HT1080 (cell line): ENCODE data around the gene FAM227B. TPM values are rescaled to one million over a fixed set of nuclear protein-coding genes. Genes with fewer than 3 reads are reported as not detected.
"Not testable (repeated sequence)": the region's sequence is repeated elsewhere in the genome, so short reads cannot be mapped to it uniquely, and the experiment has no call there.

Source experiments
- DNase-seq: peaks from one replicate; pipeline ENCODE4 v3.0.0-alpha.2; 2015; ENCODE audit warnings: low read depth
- total RNA-seq: library from RNA; depleted of rRNA; stranded (reverse); fragments of >200 nt; shearing (Covaris generic); gene quantifications from 2 replicates; pipeline ENCODE4 v1.2.3, GENCODE V29; 2014

Gene FAM227B
- total RNA-seq, 1 experiment from 2014 or later = 7.2 TPM

GRCh38 chr15:49441816-49442215 is 178.8 kb downstream of the FAM227B start:
- no peak for DNase-seq

DNA sequence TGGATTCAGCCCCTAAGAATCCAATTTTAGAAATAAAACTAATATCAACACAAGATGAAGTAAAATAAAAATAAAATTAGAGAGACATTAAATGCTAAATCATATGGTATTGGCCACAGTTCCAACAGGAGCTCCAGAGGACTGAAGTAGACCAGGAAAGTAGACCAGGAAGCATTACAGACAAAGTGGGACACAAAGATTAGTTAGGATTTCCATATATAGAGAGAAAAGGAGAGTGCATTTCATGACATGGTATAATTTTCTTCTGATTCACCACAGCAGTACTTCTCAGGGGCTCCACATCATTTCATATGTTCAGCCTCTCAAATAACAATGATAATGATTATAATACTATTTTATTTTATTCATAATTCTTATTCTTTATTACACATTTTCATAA is 179.3 kb downstream of the FAM227B start:
- no peak for DNase-seq

DNA sequence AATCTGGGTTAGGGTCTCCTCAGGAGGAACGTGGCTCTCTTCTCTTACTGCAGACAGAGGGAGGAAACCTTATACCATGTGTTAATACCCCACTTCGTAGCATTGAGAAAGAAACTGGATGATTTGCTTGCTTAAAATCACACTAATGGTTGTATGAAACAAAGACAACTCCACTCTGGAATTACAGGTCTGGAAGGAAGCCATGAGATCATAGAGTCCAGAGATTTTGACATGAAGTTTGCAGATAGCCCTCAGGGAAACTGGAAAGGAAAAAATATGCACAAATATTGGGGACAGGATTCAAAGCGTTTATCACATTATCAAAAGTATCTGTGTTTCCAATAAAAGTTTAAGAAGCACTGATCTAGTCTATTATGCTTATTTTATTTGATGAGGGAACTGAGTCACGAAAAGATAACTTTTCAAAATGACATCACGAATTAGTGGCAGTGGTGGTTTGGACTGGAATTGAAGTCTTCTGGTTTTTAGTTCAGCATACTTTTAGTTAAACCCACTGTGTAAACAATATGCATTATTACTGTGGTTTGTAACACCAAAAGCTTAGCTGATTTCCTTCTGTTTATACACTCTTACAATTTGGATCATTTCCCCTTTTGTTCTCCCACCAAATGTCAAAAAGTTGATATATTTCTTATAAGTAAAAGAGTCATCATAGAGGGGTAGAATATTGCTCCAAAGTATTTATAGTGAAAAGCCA is 180.8 kb downstream of the FAM227B start:
- no peak for DNase-seq

GRCh38 chr15:49438962-49439631 is 181.5 kb downstream of the FAM227B start:
- DNase-seq = no peak

GRCh38 chr15:49436751-49437150 is 183.9 kb downstream of the FAM227B start:
- DNase-seq = no peak

- DNase-seq = no peak
Observed at GRCh38 chr15:49435174-49435573, 185.4 kb downstream of the FAM227B start.

- no peak for DNase-seq
Observed at GRCh38 chr15:49430046-49430445, 190.6 kb downstream of the FAM227B start.

DNA sequence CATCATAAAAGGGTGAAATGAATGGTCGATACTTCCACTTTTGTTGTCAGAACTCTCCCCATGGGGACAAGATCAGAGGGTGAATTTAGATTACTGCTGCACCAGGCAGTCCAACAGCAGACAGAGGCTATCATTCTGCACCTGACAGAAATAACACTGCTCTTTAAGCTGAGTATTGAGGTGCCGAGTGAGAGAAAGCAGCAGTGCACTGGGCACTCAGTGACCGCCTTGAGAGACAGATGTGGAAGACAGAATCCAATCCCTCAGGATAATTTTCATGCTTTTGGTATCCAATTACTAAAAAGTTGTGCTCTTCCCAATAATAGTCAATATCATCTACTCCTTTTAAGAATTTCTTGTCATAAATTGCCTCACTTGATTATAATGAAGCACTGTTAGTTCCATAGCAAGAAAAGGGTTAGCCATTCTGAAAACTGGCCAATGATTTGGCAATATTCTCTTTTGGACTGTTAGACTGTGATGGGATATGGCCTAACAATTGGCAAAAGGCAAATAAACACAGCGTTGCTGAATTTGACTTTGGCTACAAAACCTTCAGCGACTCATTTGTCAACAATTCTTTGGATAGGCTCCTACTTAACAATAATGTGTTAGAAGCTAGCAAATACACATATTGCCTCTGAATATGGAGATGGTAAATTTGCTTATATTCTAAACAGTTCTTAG is 192.1 kb downstream of the FAM227B start:
- DNase-seq = no peak

DNA sequence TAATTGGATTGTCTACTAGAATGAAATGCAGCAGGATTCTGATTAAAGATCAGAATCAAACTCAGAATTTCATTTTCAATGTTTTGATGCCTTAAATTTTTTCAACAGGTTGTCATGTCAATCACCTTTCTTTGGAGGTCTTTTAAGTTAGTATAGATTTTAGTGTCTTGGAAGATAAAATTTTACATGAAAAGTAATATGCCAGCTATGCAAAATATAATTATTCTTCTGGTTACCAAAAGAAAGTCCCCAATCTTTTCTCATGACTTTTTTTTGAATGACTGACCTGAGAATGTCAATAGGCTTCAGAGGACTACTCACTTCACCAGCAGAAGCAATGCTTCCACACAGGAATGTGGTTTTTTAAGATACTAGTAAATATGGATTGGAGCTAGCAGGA is 193.2 kb downstream of the FAM227B start:
- no peak for DNase-seq

DNA sequence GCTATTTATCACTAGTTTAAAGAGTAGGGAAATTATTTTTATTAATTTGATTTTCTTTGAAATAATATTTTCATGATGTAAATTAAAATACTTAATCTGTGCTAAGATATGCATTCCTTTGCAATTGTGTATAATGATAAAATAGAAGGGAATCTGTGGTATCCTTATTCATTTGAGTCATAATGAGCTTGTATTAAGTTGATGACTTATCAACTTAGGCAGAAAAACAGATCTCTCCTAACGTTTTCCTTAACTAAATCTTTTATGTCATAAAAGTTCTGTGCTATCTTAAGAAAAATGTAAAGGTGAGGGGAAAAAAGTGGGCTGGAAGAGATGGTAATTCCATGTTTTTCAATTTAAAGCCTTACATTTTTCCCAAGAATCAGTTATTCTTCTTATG is 195.7 kb downstream of the FAM227B start:
- DNase-seq = no peak

DNA sequence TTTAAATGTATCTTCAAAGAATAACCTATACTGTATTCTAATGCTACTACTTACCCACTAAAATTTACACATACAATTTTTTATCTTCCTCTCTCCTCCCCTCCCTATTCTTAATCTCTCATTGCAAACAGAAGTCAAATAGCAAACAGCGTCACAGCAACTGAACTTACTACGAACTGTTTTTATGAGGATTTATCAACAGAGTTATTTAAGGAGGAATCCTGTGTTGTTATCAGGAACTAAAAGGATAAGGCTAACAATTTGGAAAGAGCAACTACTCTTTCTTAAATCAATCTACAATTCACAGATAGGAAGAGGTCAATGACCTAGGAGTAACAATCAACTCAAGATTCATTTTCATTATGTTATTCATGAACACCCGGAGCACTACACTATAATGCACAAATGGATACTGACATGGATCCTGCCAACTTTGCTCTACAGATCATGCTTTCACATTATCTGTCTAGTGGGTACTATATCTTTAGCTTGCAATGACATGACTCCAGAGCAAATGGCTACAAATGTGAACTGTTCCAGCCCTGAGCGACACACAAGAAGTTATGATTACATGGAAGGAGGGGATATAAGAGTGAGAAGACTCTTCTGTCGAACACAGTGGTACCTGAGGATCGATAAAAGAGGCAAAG is 196.6 kb downstream of the FAM227B start:
- no peak for DNase-seq

DNA sequence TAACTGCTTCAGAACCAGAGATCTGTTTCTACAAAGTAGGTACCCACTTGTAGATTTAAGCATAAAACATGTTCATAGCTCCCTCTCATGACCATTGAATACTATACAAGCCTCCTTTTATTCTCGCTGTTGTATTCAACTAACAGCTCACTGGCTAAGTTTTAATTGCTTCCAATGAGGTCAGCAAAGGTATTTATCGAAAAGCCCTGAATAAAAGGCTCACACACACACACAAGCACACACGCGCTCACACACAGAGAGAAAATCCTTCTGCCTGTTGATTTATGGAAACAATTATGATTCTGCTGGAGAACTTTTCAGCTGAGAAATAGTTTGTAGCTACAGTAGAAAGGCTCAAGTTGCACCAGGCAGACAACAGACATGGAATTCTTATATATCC is 197.6 kb downstream of the FAM227B start, which contains the start of gene FGF7:
FGF7 (plus strand) TSS at position 222 of the 400 bp plus-strand sequence. CDS start 1,056 bp downstream, outside the sequence.
- no peak for DNase-seq

- peak; percentile 49 for DNase-seq
Observed at GRCh38 chr15:49421991-49422390, 198.6 kb downstream of the FAM227B start.

GRCh38 chr15:49418811-49419210 is 201.8 kb downstream of the FAM227B start:
- DNase-seq = no peak

DNA sequence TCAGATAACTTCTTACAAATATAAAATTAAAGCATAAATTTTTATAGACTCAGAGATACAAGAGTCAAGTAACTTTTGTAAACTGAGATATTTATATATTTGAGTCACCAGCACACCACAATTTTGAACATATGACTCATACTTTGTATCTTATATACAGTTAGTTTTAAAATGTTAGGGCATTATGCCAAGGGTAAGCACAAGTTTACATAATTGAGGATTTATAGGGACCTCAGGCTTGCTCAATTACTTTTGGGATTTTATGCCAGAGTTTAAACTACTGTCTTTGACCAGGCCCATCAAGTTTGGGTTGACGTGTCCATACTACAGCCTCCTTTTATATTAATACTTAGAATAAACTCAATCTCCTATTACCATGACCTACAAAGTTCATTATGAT is 205.0 kb downstream of the FAM227B start:
- DNase-seq = peak; percentile 54

- DNase-seq = no peak
Observed at GRCh38 chr15:49415149-49415548, 205.5 kb downstream of the FAM227B start.

DNA sequence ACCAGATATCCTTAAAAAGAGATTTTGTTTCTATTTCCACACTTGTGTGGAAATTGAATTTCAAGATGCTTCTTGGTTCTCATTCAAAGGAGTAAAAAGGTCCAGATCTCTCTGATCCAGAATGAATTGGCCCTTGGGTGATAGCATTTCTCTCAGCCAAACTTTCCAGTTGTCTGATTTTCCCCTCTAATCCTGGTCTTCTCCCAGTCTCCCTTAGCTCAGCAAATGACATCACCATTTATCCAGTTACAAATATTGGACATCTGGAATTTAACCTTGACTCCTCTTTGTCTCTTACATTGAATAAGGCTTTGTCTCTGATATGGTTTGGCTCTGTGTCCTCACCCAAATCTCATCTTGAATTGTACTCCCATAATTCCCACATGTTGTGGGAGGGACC is 207.8 kb downstream of the FAM227B start:
- DNase-seq = no peak

DNA sequence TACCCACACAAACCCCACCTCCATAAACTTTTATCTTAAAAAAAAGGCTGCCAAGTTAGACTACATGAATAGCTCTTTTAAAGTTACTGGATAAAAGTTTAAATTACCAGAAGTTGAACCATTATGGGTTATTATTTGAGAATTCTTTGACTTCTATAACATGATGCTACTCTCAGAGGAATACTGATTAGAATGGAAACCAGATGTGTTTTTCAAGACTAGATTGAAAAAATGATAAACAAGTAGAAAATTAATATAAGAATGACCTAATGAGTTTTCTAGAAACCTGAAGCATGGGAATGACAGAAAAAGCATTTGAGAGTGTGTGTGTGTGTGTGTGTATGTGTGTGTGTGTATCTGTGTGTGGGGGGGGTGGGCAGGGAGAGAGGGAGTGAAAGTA is 210.0 kb downstream of the FAM227B start:
- no peak for DNase-seq

- no peak for DNase-seq
Observed at GRCh38 chr15:49406352-49407118, 214.1 kb downstream of the FAM227B start.

- not testable (repeated sequence) for DNase-seq
Observed at GRCh38 chr15:49402515-49403296, 217.9 kb downstream of the FAM227B start.
